Type B pancreatic cell (in vitro differentiated cells): ENCODE measurements around the gene EIF5AL1. TPM values are rescaled to one million over a fixed set of nuclear protein-coding genes. Genes with fewer than 3 reads are reported as not detected.

Source experiments
- DNase-seq: peaks from one replicate; pipeline ENCODE4 v3.0.0; 2021; ENCODE audit warnings: mixed read lengths; ENCODE audit not compliant: unreplicated experiment; ENCODE audit errors: extremely low spot score
- H3K27ac Mint-ChIP-seq: 2 replicates; pipeline ENCODE4 v1.8.0; 2021; ENCODE audit warnings: mild to moderate bottlenecking, mixed read lengths
- H3K27me3 Mint-ChIP-seq: 2 replicates; pipeline ENCODE4 v1.8.0; 2021; ENCODE audit warnings: mixed read lengths
- H3K36me3 Mint-ChIP-seq: 2 replicates; pipeline ENCODE4 v1.8.0; 2021; ENCODE audit warnings: mixed read lengths
- H3K4me1 Mint-ChIP-seq: one replicate; pipeline ENCODE4 v1.8.0; 2021; ENCODE audit warnings: mixed read lengths; ENCODE audit not compliant: unreplicated experiment
- H3K4me3 Mint-ChIP-seq: 2 replicates; pipeline ENCODE4 v1.8.0; 2021; ENCODE audit warnings: mild to moderate bottlenecking, mixed read lengths
- H3K9me3 Mint-ChIP-seq: 2 replicates; pipeline ENCODE4 v1.8.0; 2021; ENCODE audit warnings: mixed read lengths
- CTCF ChIP-seq: fragments of 200-600 bp; sonication (generic); conservative IDR thresholded peaks from 2 replicates; pipeline ENCODE4 v1.5.0; 2021; ENCODE audit warnings: antibody characterized with exemption, mild to moderate bottlenecking
- total RNA-seq: library from RNA; stranded (reverse); gene quantifications from 2 replicates; pipeline ENCODE4 v1.2.1, GENCODE V29; 2021; ENCODE audit warnings: low replicate concordance

EIF5AL1 gene
- total RNA-seq, 1 donor from 2014 or later: not detected

- Mint-ChIP-seq H3K4me3 (no peak overlapping the region), H3K36me3 (no peaks in the 10 kb centered on the region), H3K9me3 (no peaks in the 10 kb centered on the region), H3K4me1 (peaks cover 26% of the 10 kb centered on the region), H3K27me3 (peaks cover 21% of the 10 kb centered on the region), H3K27ac (no peak overlapping the region)
- no peak for TF ChIP-seq CTCF
- DNase-seq: no peak
These were observed 20.1 kb upstream of the EIF5AL1 start for GRCh38 chr10:79492256-79492655.

- no peak overlapping the region for H3K4me3 Mint-ChIP-seq
- no peaks in the 10 kb centered on the region for H3K36me3 Mint-ChIP-seq
- peaks cover 30% of the 10 kb centered on the region for H3K4me1 Mint-ChIP-seq
- no peaks in the 10 kb centered on the region for H3K9me3 Mint-ChIP-seq
- DNase-seq: no peak
- H3K27ac Mint-ChIP-seq: no peak overlapping the region
- H3K27me3 Mint-ChIP-seq: peaks cover 23% of the 10 kb centered on the region
- TF ChIP-seq CTCF: no peak
These were observed 19.5 kb upstream of the EIF5AL1 start for GRCh38 chr10:79492839-79493238.

- H3K4me3 Mint-ChIP-seq: no peak overlapping the region
- no peak overlapping the region for H3K27ac Mint-ChIP-seq
- H3K36me3 Mint-ChIP-seq: no peaks in the 10 kb centered on the region
- TF ChIP-seq CTCF: no peak
- peaks cover 21% of the 10 kb centered on the region for H3K4me1 Mint-ChIP-seq
- H3K27me3 Mint-ChIP-seq: peaks cover 28% of the 10 kb centered on the region
- H3K9me3 Mint-ChIP-seq: no peaks in the 10 kb centered on the region
- no peak for DNase-seq
These were observed 18.5 kb upstream of the EIF5AL1 start for GRCh38 chr10:79493806-79494205.

- no peak for TF ChIP-seq CTCF
- no peaks in the 10 kb centered on the region for H3K9me3 Mint-ChIP-seq
- H3K27me3 Mint-ChIP-seq: peaks cover 31% of the 10 kb centered on the region
- no peaks in the 10 kb centered on the region for H3K36me3 Mint-ChIP-seq
- no peak overlapping the region for H3K4me3 Mint-ChIP-seq
- no peak overlapping the region for H3K27ac Mint-ChIP-seq
- H3K4me1 Mint-ChIP-seq: peaks cover 17% of the 10 kb centered on the region
- no peak for DNase-seq
These were observed 17.2 kb upstream of the EIF5AL1 start for GRCh38 chr10:79494871-79495705.

GRCh38 chr10:79495791-79496190 lies 16.5 kb upstream of the EIF5AL1 start:
- H3K36me3 Mint-ChIP-seq: no peaks in the 10 kb centered on the region
- no peak for TF ChIP-seq CTCF
- no peak overlapping the region for H3K4me3 Mint-ChIP-seq
- peaks cover 31% of the 10 kb centered on the region for H3K27me3 Mint-ChIP-seq
- DNase-seq: no peak
- H3K4me1 Mint-ChIP-seq: peaks cover 13% of the 10 kb centered on the region
- no peaks in the 10 kb centered on the region for H3K9me3 Mint-ChIP-seq
- H3K27ac Mint-ChIP-seq: no peak overlapping the region
